GOT3 (cell line): Measurements from ENCODE around the gene FBXO44.
"Not testable (repeated sequence)": the region's sequence is repeated elsewhere in the genome, so short reads cannot be mapped to it uniquely, and the experiment has no call there.

Experiments
- DNase-seq: peaks from one replicate; lab custom pipeline; 2025; ENCODE audit warnings: mixed read lengths; lab: John Stamatoyannopoulos, UW

Gene FBXO44, protein sequence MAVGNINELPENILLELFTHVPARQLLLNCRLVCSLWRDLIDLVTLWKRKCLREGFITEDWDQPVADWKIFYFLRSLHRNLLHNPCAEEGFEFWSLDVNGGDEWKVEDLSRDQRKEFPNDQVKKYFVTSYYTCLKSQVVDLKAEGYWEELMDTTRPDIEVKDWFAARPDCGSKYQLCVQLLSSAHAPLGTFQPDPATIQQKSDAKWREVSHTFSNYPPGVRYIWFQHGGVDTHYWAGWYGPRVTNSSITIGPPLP

DNA sequence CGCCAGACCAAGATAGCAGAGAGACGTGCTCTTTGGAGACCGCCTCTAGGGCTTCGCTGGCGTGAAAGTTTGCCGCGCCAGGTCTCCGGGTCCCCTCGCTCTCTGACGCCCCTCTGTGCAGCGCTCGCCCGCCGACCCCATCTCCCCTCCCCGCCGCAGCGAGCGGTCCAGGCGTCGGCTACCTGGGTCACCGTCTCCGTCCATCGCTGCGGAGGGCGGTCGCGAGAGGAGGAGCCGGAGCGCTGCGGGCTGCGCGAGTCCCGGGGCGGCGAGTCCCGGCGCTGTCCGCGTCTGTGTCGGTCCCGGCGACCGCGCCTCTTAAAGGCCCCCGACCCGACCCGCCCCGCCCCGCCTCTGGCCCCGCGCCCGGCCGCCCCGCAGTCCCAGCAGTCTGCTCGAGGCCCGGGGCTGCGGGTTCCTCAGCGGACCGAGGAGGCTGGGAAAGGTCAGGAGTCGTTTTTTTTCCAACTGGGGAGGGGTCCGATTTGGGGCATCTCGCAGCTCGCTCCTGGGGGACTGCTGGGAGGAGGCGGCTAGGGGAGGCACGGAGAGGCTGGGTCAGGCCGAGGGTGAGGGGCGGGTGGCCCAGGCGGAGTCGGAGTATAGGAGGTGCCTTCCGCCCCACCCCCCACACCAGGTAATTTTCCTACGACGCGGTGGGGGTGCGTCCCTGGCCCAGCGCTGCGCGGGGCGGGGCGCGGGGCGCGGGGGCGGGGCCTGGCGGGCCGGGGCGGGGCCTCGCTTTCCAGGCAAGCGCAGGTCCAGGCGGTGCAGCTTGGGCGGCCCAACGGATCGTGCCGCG, at the start of gene FBXO44, which contains the start of gene FBXO2:
Gene FBXO44, plus strand, starts transcription at position 741 of the 802 bp plus-strand sequence. CDS start 959 bp downstream, outside the sequence.
Gene FBXO2, minus strand, starts transcription at position 293 of the 802 bp plus-strand sequence. Its CDS starts 89 bp downstream, at position 204.
- DNase-seq: no peak

DNA sequence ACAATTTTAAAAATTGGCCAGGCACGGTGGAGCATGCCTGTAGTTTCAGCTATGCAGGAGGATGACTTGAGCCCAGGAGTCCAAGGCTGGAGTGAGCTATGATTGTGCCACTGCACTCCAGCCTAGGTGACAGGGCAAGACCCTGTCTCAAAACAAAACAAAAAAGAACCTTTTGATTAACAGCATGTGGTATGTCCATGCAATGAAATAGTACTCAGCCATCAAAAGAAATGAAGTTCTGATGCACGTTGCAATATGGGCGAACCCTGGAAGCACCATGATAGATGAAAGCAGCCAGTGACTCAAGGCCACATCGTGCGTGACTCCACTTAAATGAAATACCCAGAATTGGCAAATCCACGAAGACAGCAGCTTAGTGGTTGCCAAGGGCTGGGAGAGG, 47.9 kb upstream of the FBXO44 start:
- no peak for DNase-seq

DNA sequence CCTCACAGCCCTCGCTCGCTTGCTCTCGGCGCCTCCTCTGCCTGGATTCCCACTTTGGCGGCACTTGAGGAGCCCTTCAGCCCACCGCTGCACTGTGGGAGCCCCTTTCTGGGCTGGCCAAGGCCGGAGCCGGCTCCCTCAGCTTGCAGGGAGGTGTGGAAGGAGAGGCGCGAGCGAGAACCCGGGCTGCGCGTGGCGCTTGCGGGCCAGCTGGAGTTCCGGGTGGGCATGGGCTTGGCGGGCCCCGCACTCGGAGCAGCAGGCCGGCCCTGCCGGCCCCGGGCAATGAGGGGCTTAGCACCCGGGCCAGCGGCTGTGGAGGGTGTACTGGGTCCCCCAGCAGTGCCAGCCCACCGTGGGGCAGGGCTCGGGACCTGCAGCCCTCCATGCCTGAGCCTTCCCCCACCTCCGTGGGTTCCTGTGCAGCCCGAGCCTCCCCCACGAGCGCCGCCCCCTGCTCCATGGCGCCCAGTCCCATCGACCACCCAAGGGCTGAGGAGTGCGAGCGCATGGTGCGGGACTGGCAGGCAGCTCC, 46.0 kb upstream of the FBXO44 start:
- DNase-seq: not testable (repeated sequence)

DNA sequence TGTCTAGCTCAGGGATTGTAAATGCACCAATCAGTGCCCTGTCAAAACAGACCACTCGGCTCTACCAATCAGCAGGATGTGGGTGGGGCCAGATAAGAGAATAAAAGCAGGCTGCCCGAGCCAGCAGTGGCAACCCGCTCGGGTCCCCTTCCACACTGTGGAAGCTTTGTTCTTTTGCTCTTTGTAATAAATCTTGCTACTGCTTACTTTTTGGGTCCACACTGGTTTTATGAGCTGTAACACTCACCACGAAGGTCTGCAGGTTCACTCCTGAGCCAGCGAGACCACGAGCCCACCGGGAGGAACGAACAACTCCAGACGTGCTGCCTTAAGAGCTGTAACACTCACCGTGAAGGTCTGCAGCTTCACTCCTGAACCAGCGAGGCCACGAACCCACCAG, 45.3 kb upstream of the FBXO44 start:
- not testable (repeated sequence) for DNase-seq

DNA sequence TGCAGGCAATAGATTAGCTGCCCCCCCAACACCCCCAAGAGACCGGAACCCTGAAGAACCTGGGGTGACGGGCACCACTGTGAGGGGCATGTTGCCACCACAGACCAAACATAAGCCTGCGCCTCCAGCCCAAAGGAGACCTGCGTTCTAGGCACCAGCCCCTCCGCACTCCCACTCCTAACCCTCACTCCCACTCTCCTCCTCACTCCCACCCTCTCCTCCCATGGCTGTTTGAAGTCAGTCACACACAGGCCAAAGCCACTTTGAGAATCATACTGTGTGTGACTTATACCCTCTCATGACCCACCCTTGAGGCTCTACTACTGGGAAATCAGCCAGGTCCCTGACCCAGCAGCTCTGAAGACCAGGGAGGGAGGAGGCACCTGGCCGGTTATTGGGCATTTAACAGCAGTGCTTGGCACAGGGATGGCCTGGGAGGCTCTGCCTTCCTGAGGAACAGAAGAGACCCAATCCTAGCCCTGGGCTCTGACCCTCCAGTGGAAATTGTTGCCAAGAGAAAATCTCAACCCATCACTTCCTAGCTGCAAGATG, 44.0 kb upstream of the FBXO44 start:
- no peak for DNase-seq

DNA sequence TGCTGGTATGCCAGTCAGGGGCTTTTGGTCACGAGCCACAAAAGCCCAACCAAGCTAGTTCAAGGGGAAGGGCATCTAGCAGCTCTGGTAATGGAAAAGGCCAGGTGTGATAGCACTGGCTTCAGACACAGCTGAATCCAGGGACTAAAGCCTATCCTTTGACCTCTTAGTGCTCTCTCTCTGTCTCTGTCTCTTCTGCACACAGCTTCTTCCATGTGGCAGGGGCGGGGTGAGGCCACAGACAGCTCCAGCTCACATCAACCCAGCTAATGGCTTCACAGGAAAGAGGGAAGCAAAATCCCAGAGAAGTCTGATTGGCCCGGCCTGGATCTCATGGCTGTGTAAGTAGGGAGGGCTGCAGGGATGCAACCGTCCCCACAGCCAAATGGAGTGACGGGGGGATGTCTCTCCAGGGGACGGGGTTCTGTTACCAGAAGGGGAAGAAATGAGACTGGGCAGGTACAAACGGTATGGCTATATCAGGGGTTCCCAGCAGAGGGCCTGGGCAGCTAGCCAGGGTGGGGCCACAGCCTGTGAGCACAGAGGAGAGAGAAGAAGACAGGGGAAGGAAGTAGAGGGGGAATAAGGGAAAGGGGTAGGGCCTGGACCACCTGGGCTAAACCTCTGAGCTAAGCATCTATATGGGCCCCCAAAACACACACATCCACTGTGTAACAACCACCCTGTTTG, 42.9 kb upstream of the FBXO44 start:
- DNase-seq: no peak

DNA sequence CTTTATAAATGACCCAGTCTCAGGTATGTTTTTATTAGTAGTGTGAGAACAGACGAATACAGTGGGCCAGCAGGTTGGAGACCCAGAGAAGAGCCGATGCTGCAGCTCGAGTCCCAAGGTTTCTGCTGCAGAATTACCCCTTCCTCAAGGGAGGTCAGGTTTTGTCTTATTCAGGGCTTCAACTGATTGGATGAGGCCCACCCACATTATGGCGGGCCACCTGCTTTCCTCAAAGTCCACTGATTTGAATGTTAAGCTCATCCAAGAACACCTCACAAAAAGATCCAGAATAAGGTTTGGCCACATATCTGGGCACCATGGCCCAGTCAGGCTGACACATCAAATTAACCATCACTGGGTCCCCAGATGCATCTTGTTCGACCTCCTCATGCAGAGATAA, 41.3 kb upstream of the FBXO44 start:
- DNase-seq: no peak

DNA sequence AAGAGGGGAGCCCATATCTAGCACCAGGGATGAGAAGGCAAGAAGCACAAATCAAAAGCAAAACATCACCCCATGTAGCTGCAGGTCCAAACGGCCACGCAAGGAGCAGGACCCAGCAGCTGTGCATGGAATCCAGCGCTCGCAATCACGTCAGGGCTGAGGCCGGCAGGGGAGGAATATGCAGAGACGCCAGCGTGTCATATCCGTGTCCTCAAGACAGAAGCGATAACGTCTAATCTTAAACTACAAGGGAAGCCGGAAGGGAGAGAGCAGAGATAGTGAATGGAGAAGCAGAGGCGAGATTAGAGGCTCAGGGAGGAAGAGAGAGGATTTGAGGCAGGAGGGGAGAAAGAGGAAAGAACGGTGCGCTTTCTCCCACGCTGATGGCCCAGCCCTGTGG, 39.6 kb upstream of the FBXO44 start:
- no peak for DNase-seq

DNA sequence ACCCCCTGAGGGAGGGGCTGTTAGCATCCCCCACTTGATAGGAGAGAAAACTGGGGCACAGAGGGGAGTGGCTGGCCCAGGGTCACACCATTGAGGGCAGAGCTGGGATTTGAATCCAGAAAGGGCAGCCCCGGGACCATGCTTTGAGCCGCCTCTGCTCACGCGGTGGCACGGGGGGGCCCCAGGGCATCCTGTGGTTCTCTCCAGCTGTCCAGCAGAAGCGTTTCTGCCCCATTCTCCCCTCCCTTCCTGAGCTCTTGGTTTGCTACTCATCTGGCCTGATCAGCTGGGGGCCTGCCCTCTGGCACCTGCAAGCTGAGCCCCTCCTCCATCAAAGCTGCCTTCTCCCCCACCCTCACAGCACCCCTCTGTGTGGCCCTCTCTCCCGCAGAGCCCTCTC, 37.9 kb upstream of the FBXO44 start:
- no peak for DNase-seq

DNA sequence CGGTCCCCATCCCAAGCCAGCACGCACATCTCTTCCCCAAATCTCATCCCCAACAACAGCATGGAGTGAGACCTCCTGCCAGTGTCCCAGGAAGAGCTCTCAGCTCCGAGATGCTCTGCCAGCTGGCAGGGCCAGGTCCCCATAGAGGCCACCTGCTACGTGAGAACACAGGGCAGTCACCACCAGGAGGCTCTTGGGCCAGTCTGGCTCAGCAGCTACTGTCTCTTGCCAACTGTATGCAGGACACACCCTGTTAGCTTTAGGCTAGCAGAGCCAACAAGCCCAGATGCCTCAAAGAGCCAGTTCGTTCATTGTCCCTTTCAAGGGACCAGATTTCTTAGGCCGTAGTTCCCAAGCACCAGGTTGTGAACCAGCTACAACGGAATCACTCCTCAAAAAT, 37.4 kb upstream of the FBXO44 start:
- no peak for DNase-seq

DNA sequence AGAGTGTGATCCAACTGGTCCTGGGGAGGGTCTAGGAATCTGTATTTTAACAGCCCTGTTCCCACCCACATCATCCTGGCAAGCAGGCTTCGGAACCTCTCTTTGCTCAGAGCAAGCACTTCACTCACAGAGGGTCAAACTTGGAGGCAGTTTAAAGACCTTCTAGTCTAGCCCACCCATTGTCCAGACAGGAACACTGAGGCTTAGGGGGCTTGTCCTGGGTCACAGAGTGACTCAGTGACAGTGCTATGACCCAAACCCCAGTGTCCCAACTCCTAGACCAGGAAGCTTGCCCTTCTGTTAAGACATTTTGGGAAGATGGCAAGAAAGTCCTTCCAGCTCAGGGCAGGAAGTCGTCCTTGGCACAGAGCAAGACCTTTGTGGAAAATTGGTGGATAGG, 36.9 kb upstream of the FBXO44 start:
- DNase-seq: no peak

DNA sequence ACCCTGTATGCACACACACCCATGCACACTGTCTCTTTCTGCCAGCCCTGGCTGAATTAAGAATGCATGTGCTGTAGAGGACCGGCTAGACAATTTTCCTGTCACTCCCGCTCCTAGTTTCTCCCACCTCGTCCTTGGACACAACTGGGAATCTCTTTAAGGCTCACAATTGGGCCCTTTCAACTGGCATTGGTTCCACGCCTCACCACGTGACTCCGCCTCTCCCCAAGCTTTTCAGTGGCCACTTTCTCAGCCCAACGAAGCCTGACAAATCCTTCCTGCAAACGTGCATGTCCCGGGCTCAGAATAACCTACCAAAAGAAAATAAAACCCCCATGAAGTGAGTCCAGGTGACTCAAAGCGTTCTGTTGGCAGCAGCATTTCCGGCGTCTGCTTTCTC, 34.3 kb upstream of the FBXO44 start:
- no peak for DNase-seq

DNA sequence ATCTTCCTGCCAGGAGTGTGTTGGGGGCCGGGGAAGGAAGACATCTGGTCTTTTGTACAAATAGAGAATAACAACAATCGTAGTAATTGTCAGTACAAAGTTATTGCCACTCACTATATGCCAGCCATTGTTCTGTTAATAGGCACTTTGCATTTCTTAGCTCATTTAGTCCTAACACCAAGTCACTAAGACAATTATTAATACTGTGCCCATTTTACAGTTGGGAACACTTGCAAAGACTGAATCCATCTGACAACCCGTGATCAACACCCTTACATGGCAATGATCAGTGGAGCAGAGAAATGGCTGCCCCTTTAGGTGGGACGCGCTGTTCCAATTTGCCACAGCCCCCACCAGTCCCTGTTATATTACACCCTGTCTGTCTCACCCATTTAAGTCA, 33.8 kb upstream of the FBXO44 start:
- DNase-seq: no peak

DNA sequence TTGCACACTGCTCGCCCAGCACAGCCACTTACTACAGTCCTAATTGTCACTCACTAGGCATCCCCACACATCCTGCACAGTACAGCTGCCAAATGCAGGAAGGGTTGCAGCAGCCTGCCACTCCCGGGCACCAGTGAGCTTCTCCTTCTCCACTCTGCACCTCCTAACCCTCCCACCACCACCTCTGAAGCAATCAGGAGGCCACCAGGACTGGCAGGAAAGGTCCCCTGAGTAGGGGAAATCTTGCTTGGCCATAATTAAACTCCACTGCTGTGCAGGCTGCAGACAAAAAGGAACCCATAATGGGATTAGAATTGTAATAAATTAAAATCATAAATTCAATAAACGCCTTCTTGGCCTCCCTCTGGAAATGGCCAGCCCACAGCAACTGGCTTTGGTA, 32.3 kb upstream of the FBXO44 start:
- no peak for DNase-seq

DNA sequence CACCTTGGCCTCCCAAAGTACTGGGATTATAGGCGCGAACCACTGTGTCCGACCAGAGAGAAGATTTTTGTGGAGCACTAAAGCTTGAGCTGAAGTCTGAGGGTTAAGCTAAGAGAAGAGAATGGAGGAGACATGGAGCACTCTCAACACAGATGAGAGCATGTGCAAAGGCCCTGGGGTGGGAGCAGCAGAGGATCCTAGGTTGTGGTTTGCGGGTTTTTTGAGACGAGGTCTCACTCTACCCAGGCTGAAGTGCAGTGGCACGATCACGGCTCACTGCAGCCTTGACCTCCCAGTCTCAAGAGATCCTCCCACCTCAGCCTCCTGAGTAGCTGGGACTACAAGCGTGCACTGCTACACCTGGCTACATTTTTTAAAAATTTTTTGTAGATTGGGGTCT, 31.0 kb upstream of the FBXO44 start:
- no peak for DNase-seq

DNA sequence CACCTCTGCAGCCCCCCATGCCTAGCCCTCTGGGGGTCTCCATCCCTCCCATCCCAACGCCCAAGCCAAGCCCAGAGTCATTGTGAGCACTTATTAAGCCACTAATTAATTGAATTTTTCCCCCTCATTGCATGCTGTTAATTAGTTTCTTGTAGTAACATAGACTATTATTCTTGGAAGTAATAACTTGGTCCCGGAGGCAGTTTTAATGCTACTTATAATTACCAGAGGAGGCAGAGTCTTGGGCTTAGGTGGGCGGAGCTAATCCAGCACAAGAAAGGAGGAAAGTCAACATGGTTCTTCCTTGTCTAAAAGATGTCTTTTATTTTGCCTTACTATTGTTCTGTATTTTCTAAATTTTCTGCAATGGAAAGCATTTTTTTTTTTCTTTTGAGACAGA, 28.1 kb upstream of the FBXO44 start:
- DNase-seq: no peak

DNA sequence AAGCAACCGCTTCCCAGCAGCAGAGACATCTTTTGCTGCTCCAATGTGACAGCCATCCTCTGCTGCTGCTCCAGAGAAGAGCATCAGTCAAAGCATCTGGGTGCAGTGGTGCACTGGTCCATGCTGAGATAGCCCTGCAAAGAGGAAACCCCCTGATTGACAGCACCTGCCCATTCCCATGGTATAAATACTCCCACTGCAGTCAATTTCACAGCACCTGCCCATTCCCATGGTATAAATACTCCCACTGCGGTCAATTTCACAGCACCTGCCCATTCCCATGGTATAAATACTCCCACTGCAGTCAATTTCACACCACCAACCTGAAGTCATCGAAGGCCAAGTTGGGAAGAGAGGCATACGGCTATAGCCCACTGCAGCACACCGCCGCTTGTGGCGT, 25.9 kb upstream of the FBXO44 start:
- no peak for DNase-seq

DNA sequence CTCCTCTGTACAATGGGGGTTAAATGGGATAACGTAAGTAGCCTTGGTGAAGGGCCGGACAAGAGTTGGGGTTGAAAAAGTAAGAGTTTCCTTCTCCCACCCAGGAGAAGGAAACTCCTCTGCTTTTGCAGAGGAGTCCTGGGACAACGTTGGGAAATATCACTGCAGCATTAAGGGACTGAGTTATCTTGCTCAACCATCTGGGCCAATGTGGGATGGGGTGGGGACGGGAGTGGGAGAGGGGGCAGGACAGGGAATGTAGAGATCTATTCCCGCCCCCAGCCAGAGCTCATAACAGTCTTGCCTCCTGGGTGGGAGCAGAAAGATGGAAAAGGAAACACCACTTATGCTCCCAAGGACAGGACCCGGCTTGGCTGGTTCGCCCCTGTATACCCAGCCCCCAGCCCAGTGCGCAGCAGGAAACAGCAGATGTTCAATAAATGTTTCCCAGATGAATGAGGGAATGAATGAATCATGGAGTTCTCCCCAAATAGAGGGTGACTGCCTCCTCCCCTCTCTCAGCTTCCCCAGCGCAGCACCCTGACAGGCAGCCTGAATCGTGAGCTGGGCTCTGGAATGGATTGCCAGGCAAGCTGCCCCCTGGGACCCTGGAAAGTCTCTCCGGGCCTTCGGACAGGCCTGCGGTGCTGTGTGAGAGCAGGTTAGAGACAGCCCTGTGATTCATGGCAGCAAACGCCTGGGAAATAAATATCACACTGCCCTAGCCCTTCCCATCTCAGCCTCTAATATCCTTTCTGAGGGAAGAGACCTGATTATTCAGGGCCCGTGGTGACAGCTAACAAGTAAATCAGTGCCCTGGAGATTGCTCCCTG, 25.3 kb upstream of the FBXO44 start:
- DNase-seq: no peak

DNA sequence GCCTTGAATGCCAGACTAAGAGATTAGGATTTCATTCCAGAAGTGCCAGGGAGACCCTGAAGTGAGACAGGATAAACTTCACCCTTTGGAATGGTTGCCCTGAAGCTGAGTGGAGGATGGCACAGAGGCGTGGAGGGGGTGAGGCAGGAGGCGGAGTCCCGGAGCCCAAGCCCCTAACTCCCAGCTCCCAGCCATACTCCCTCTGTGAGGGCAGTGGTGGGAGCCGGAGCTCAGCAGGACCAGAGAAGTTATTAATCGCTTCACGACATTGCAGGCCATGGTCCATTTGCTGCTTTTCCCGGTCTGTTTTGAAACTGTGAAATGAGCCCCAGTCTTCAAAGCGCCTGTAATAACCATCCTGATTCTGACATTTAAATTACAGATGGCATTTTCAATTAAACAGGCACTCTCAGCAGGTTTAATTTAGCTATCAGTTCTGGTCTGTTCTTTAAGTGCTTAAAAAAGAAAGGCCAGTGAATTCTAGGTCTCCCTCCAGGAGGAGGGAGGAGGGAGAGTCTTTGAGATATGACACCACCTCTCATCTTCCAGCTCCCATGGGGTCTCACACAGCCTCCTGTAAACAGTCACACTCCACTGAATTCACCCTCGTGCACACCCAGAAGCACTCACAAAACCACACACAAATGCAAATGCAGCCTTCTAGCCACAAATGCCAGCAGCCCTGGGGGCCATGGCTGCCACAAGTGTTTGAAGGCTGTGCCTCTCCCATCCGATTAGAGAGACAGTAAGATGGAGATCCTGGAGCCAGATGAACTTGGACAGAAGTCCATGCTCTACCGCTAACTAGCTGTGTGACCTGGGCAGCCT, 20.1 kb upstream of the FBXO44 start:
- DNase-seq: no peak

DNA sequence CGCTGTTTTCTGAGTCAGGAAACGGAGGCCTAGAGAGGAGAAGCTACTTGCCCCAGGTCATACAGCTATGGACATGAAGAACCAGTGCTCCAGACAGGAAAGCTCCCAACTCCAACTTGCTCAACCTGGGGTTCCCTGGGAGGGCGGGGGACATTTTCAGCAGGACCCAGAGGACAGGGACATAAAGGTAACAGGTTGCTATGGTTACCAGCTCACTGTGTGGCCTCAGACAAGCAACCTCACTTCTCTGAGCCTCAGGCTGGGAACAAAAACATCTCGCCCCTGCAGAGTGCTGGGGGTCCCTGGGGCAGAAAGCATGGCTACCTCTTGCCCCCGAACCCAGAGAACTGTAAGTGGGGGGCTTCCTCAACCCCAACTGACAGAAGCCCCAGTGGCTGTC, 16.6 kb upstream of the FBXO44 start:
- no peak for DNase-seq

DNA sequence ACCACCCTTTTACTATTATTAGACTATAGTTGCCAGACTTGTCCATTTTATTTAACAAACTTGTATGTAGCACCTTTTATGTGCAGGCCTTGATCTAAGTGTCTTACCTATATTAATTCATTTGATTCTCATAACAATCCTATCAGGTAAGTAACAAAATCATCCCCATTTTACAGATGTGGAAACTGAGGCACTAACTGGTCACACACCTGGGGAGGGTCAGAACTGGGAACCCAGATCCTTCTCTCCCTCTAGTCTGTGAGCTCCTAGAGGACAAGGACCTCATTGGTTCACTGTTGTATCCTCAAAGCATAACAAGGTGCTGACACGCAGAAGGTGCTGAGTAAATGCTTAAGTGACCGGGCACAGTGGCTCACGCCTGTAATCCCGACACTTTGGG, 15.3 kb upstream of the FBXO44 start:
- DNase-seq: no peak
